ENCODE data around the gene SVIP. TPM values are rescaled to one million over a fixed set of nuclear protein-coding genes. Genes with fewer than 3 reads are reported as not detected.

The SVIP gene
- total RNA-seq: 1.8 and 2.9 TPM in 2 replicates

GRCh38 chr11:22829231-22830081, at the start of gene SVIP:
Gene SVIP (minus strand): TSS chr11:22829801. CDS start chr11:22829748, 53 bp downstream.
- Histone ChIP-seq H3K27me3 (ENCODE audit: insufficient read depth, low read length) (no peaks in the 10 kb centered on the region), H3K9me3 (ENCODE audit: low read depth, low read length) (no peaks in the 10 kb centered on the region), H3K4me2 (ENCODE audit: insufficient read depth, low read length) (peak within 1 kb of the TSS; percentile 90), H4K20me1 (ENCODE audit: insufficient read depth, low read length) (no peaks in the 10 kb centered on the region), H3K36me3 (ENCODE audit: insufficient read depth, low read length) (no peaks in the 10 kb centered on the region), H3K4me3 (ENCODE audit: insufficient read depth, low read length) (peak within 1 kb of the TSS; percentile 91), H3K79me2 (ENCODE audit: insufficient read depth, low read length) (peaks cover 6% of the 10 kb centered on the region), H2AFZ (ENCODE audit: low read length) (peak within 1 kb of the TSS; percentile 94), H3K27ac (ENCODE audit: low read depth, low read length) (peak within 1 kb of the TSS; percentile 37), H3K4me1 (ENCODE audit: insufficient read depth, low read length) (peaks cover 5% of the 10 kb centered on the region)
- peak; percentile 92 for DNase-seq (ENCODE audit: insufficient read length, low spot score, missing footprints)
- peak; percentile 46 for TF ChIP-seq CTCF (IDR thresholded peaks at IDR 0.05; ENCODE audit: extremely low read depth, low read depth, low read length)

GRCh38 chr11:22878604-22879003, 49.0 kb upstream of the SVIP start:
- no peak for DNase-seq (ENCODE audit: insufficient read length, low spot score, missing footprints)
- H3K4me2 ChIP-seq (ENCODE audit: insufficient read depth, low read length): no peak overlapping the region
- H3K27me3 ChIP-seq (ENCODE audit: insufficient read depth, low read length): no peaks in the 10 kb centered on the region
- H3K36me3 ChIP-seq (ENCODE audit: insufficient read depth, low read length): no peaks in the 10 kb centered on the region
- no peak for TF ChIP-seq CTCF (IDR thresholded peaks at IDR 0.05; ENCODE audit: extremely low read depth, low read depth, low read length)
- H2AFZ ChIP-seq (ENCODE audit: low read length): no peak overlapping the region
- H3K4me3 ChIP-seq (ENCODE audit: insufficient read depth, low read length): no peak overlapping the region
- H3K27ac ChIP-seq (ENCODE audit: low read depth, low read length): no peak overlapping the region
- no peaks in the 10 kb centered on the region for H3K4me1 ChIP-seq (ENCODE audit: insufficient read depth, low read length)
- H3K79me2 ChIP-seq (ENCODE audit: insufficient read depth, low read length): no peaks in the 10 kb centered on the region
- no peaks in the 10 kb centered on the region for H4K20me1 ChIP-seq (ENCODE audit: insufficient read depth, low read length)
- H3K9me3 ChIP-seq (ENCODE audit: low read depth, low read length): no peaks in the 10 kb centered on the region

GRCh38 chr11:22878039-22878438, 48.4 kb upstream of the SVIP start:
- no peak for DNase-seq (ENCODE audit: insufficient read length, low spot score, missing footprints)
- Histone ChIP-seq H3K27ac (ENCODE audit: low read depth, low read length) (no peak overlapping the region), H3K4me1 (ENCODE audit: insufficient read depth, low read length) (no peaks in the 10 kb centered on the region), H3K9me3 (ENCODE audit: low read depth, low read length) (no peaks in the 10 kb centered on the region), H3K36me3 (ENCODE audit: insufficient read depth, low read length) (no peaks in the 10 kb centered on the region), H3K27me3 (ENCODE audit: insufficient read depth, low read length) (no peaks in the 10 kb centered on the region), H3K4me2 (ENCODE audit: insufficient read depth, low read length) (no peak overlapping the region), H3K79me2 (ENCODE audit: insufficient read depth, low read length) (no peaks in the 10 kb centered on the region), H2AFZ (ENCODE audit: low read length) (no peak overlapping the region), H4K20me1 (ENCODE audit: insufficient read depth, low read length) (no peaks in the 10 kb centered on the region), H3K4me3 (ENCODE audit: insufficient read depth, low read length) (no peak overlapping the region)
- TF ChIP-seq CTCF (IDR thresholded peaks at IDR 0.05; ENCODE audit: extremely low read depth, low read depth, low read length): no peak

- no peak overlapping the region for H3K4me3 ChIP-seq (ENCODE audit: insufficient read depth, low read length)
- no peak for DNase-seq (ENCODE audit: insufficient read length, low spot score, missing footprints)
- H3K4me2 ChIP-seq (ENCODE audit: insufficient read depth, low read length): no peak overlapping the region
- no peaks in the 10 kb centered on the region for H3K4me1 ChIP-seq (ENCODE audit: insufficient read depth, low read length)
- no peaks in the 10 kb centered on the region for H3K9me3 ChIP-seq (ENCODE audit: low read depth, low read length)
- H3K36me3 ChIP-seq (ENCODE audit: insufficient read depth, low read length): no peaks in the 10 kb centered on the region
- no peak overlapping the region for H2AFZ ChIP-seq (ENCODE audit: low read length)
- H3K27ac ChIP-seq (ENCODE audit: low read depth, low read length): no peak overlapping the region
- H3K79me2 ChIP-seq (ENCODE audit: insufficient read depth, low read length): no peaks in the 10 kb centered on the region
- no peaks in the 10 kb centered on the region for H4K20me1 ChIP-seq (ENCODE audit: insufficient read depth, low read length)
- TF ChIP-seq CTCF (IDR thresholded peaks at IDR 0.05; ENCODE audit: extremely low read depth, low read depth, low read length): peak; percentile 73
- no peaks in the 10 kb centered on the region for H3K27me3 ChIP-seq (ENCODE audit: insufficient read depth, low read length)
Measured at GRCh38 chr11:22875869-22876473, 46.4 kb upstream of the SVIP start.

Data from osteoblast (primary cell).